ENCODE data around the gene STAT5A.
A peak's percentile ranks its signal among the peaks of the same experiment; 100 is the strongest.
"Not testable (repeated sequence)": the region's sequence is repeated elsewhere in the genome, so short reads cannot be mapped to it uniquely, and the experiment has no call there.

The STAT5A gene

DNA sequence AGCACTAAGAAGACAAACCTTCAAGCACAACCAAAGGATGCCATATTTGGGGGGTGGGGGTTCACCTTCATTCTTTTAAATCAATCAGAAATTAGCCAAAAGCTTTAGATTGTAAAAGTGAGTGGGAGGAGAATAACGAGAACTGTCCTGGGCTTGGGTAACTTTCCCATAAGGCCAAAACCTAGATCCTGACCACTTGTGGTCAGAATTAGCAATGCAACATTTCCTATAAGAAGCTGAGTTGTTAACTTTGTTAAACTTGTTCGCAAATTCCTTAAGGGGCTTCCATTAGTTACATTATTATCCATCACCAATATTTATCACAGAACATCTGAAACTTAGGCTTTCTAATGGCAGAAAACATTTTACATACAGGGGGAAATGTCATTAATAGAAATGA lies 37.2 kb upstream of the STAT5A start:
- ATAC-seq (replicated peaks), result no peak
- Mint-ChIP-seq H3K27ac (peak overlapping the region; percentile 98 to 100), H3K4me1 (ENCODE audit: low read depth in 2 of 2) (peaks cover 47 to 70% of the 10 kb centered on the region in 2 donors), H3K36me3 (ENCODE audit: insufficient read depth) (peaks cover 27% of the 10 kb centered on the region), H3K4me3 (peak overlapping the region in 1 of 2 donors; percentile 89), H3K9me3 (no peaks in the 10 kb centered on the region), H3K27me3 (no peaks in the 10 kb centered on the region)
- no peak for DNase-seq

GRCh38 chr17:42252597-42253550 lies 35.4 kb upstream of the STAT5A start:
- no peak for DNase-seq
- Mint-ChIP-seq H3K27me3 (no peaks in the 10 kb centered on the region), H3K36me3 (ENCODE audit: insufficient read depth) (peaks cover 24% of the 10 kb centered on the region), H3K4me1 (ENCODE audit: low read depth in 2 of 2) (peaks cover 39 to 55% of the 10 kb centered on the region in 2 donors), H3K4me3 (peak overlapping the region in 1 of 2 donors; percentile 3), H3K27ac (peak overlapping the region; percentile 74 to 100), H3K9me3 (no peaks in the 10 kb centered on the region)
- no peak for ATAC-seq (replicated peaks)

GRCh38 chr17:42253578-42253977 lies 34.7 kb upstream of the STAT5A start:
- Mint-ChIP-seq H3K4me1 (ENCODE audit: low read depth in 2 of 2) (peaks cover 37 to 49% of the 10 kb centered on the region in 2 donors), H3K9me3 (no peaks in the 10 kb centered on the region), H3K27me3 (no peaks in the 10 kb centered on the region), H3K27ac (peak overlapping the region; percentile 74 to 100), H3K36me3 (ENCODE audit: insufficient read depth) (peaks cover 20% of the 10 kb centered on the region), H3K4me3 (no peak overlapping the region)
- ATAC-seq (replicated peaks), result no peak
- no peak for DNase-seq

GRCh38 chr17:42255445-42255844 lies 32.9 kb upstream of the STAT5A start:
- DNase-seq, result no peak
- peaks cover 3% of the 10 kb centered on the region for H3K36me3 Mint-ChIP-seq (ENCODE audit: insufficient read depth)
- no peak overlapping the region for H3K4me3 Mint-ChIP-seq
- H3K9me3 Mint-ChIP-seq, result no peaks in the 10 kb centered on the region
- no peak for ATAC-seq (replicated peaks)
- peaks cover 25 to 41% of the 10 kb centered on the region in 2 donors for H3K4me1 Mint-ChIP-seq (ENCODE audit: low read depth in 2 of 2)
- no peak overlapping the region for H3K27ac Mint-ChIP-seq
- H3K27me3 Mint-ChIP-seq, result no peaks in the 10 kb centered on the region

GRCh38 chr17:42260318-42260717 lies 28.0 kb upstream of the STAT5A start:
- no peaks in the 10 kb centered on the region for H3K9me3 Mint-ChIP-seq
- H3K27me3 Mint-ChIP-seq, result no peaks in the 10 kb centered on the region
- ATAC-seq (replicated peaks) (no peak), DNase-seq (no peak)
- no peak overlapping the region for H3K4me3 Mint-ChIP-seq
- peak overlapping the region in 1 of 2 donors; percentile 41 for H3K27ac Mint-ChIP-seq
- H3K4me1 Mint-ChIP-seq (ENCODE audit: low read depth in 2 of 2), result peaks cover 13 to 15% of the 10 kb centered on the region in 2 donors
- H3K36me3 Mint-ChIP-seq (ENCODE audit: insufficient read depth), result peaks cover 4% of the 10 kb centered on the region

DNA sequence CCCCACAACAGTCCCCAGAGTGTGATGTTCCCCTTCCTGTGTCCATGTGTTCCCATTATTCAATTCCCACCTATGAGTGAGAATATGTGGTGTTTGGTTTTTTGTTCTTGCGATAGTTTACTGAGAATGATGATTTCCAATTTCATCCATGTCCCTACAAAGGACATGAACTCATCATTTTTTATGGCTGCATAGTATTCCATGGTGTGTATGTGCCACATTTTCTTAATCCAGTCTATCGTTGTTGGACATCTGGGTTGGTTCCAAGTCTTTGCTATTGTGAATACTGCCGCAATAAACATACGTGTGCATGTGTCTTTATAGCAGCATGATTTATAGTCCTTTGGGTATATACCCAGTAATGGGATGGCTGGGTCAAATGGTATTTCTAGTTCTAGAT lies 23.9 kb upstream of the STAT5A start:
- H3K4me1 Mint-ChIP-seq (ENCODE audit: low read depth in 2 of 2), result peaks cover 20 to 31% of the 10 kb centered on the region in 2 donors
- not testable (repeated sequence) for H3K4me3 Mint-ChIP-seq; H3K27ac Mint-ChIP-seq; H3K9me3 Mint-ChIP-seq; H3K27me3 Mint-ChIP-seq; DNase-seq; ATAC-seq (replicated peaks)
- peaks cover 23% of the 10 kb centered on the region for H3K36me3 Mint-ChIP-seq (ENCODE audit: insufficient read depth)

GRCh38 chr17:42266462-42266861 lies 21.8 kb upstream of the STAT5A start:
- Mint-ChIP-seq H3K4me1 (ENCODE audit: low read depth in 2 of 2) (peaks cover 29 to 45% of the 10 kb centered on the region in 2 donors), H3K36me3 (ENCODE audit: insufficient read depth) (peaks cover 23% of the 10 kb centered on the region), H3K4me3 (peak overlapping the region; percentile 34 to 60), H3K27me3 (no peaks in the 10 kb centered on the region), H3K9me3 (no peaks in the 10 kb centered on the region), H3K27ac (peak overlapping the region; percentile 96 to 97)
- DNase-seq (no peak), ATAC-seq (replicated peaks) (no peak)

DNA sequence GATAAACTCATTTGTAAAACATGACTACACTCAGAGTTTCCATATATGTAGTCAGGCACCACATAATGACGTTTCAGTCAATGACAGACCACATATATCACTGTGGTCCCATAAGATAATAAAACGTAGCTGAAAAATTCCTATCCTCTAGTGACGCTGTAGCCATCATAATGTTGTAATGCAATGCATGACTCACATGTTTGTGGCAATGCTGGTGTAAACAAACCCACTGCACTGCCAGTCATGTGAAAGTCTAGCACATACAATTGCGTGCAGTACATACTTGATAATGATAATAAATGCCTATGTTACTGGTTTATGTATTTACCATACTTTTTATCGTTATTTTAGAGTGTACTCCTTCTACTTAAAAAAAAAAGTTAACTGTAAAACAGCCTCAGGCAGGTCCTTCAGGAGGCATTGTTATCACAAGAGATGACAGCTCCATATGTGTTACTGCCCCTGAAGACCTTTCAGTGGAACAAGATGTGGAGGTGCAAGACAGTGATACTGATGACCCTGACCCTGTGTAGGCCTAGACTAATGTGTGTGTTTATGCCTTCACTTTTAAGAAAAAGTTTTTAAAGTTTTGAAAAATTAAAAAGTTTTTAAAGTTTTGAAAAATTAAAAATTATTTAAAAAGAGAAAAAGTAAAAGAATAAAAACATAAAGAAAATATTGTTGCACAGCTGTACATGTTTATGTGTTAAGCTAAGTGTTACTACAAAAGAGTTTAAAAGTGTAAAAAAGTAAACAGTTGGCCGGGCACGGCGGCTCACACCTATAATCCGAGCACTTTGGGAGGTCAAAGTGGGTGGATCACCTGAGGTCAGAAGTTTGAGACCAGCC lies 21.2 kb upstream of the STAT5A start:
- Mint-ChIP-seq H3K9me3 (no peaks in the 10 kb centered on the region), H3K4me1 (ENCODE audit: low read depth in 2 of 2) (peaks cover 36 to 51% of the 10 kb centered on the region in 2 donors), H3K27ac (peak overlapping the region; percentile 96 to 97), H3K36me3 (ENCODE audit: insufficient read depth) (peaks cover 23% of the 10 kb centered on the region), H3K27me3 (no peaks in the 10 kb centered on the region), H3K4me3 (peak overlapping the region; percentile 34 to 60)
- peak; percentile 60 to 66 (median 64) for DNase-seq
- peak; percentile 94 for ATAC-seq (replicated peaks)

GRCh38 chr17:42268236-42268635 lies 20.1 kb upstream of the STAT5A start:
- DNase-seq (no peak), ATAC-seq (replicated peaks) (no peak)
- Mint-ChIP-seq H3K4me1 (ENCODE audit: low read depth in 2 of 2) (peaks cover 44 to 60% of the 10 kb centered on the region in 2 donors), H3K27ac (peak overlapping the region; percentile 96 to 97), H3K36me3 (ENCODE audit: insufficient read depth) (peaks cover 28% of the 10 kb centered on the region), H3K27me3 (no peaks in the 10 kb centered on the region), H3K9me3 (no peaks in the 10 kb centered on the region), H3K4me3 (peak overlapping the region; percentile 36 to 43)

DNA sequence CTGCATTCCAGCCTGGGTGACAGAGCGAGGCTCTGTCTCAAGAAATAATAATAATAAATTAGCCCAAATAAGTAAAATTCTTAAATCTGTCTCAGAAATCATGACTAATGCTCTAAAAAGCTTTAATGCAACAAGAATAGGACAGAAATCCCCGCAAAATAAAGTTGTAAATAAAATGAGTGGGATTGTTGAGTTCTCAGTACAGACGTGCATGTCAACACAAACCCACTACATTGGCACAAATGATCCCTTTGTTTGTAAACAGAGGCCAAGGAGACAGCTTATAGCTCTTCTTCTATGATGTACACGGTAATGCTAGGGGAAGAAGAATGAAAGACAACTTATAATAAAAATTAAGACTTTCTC lies 18.1 kb upstream of the STAT5A start:
- H3K9me3 Mint-ChIP-seq, result no peaks in the 10 kb centered on the region
- H3K4me1 Mint-ChIP-seq (ENCODE audit: low read depth in 2 of 2), result peaks cover 52 to 70% of the 10 kb centered on the region in 2 donors
- no peaks in the 10 kb centered on the region for H3K27me3 Mint-ChIP-seq
- peak overlapping the region; percentile 93 to 97 for H3K27ac Mint-ChIP-seq
- H3K36me3 Mint-ChIP-seq (ENCODE audit: insufficient read depth), result peaks cover 45% of the 10 kb centered on the region
- peak overlapping the region; percentile 8 to 92 for H3K4me3 Mint-ChIP-seq
- DNase-seq, result no peak
- ATAC-seq (replicated peaks), result no peak

DNA sequence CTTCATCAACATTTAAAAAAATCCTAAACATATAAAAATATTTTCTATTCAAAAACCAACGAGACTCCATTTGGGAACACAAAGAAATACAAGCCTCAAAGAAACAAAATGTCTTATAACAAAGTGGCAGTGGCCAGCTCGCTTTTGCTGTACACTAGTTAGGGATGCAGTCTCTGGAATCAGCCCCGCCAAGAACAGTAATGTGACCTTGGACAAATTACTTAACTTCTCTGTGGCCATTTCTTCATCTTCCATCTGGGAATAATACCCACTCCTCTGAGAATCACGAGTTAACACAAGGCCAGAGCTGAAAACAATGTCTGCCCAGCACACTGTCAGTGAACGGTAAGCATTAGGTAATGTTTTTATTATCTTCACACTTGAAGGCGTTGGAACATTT lies 17.7 kb upstream of the STAT5A start:
- DNase-seq (no peak), ATAC-seq (replicated peaks) (no peak)
- Mint-ChIP-seq H3K4me1 (ENCODE audit: low read depth in 2 of 2) (peaks cover 51 to 75% of the 10 kb centered on the region in 2 donors), H3K4me3 (peak overlapping the region in 1 of 2 donors; percentile 92), H3K9me3 (no peaks in the 10 kb centered on the region), H3K27me3 (no peaks in the 10 kb centered on the region), H3K27ac (peak overlapping the region; percentile 93 to 97), H3K36me3 (ENCODE audit: insufficient read depth) (peaks cover 45% of the 10 kb centered on the region)

DNA sequence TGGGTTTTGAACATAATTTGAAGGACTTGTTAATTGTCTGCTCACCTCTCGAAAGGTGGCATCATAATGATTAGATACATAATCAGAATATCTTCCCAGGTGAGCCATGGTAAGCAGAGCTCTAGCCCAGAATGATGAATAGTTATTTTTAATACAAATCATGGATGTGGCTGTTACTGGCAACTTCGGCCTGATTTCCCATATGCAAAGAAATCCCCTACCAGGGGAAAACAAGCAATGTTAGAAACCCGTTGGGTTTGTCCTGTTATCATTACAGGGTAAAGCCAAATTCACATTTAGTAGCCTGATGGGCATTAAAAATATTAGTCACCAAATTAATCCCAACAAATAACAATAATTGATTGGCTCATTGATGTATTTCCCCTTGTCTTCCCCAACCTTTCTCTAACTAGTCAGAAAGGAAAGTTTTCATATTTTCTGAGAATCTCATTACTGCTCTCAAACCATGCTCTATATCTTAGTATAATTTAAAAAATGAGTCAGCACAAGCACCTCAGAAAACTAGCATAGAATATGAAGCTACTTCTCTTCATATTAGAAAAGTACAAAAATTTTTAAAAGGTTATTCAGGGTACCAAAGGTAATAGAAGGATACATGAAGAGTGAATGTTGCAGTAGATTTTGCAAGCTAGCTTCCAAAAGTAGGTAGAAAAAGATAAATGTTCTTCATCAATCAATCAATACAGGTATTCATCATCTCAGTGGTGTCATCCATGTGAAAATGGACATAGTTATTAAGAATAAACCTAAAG lies 17.1 kb upstream of the STAT5A start:
- peak overlapping the region; percentile 89 to 92 for H3K4me3 Mint-ChIP-seq
- no peaks in the 10 kb centered on the region for H3K27me3 Mint-ChIP-seq
- no peaks in the 10 kb centered on the region for H3K9me3 Mint-ChIP-seq
- DNase-seq, result no peak
- ATAC-seq (replicated peaks), result no peak
- peaks cover 50 to 76% of the 10 kb centered on the region in 2 donors for H3K4me1 Mint-ChIP-seq (ENCODE audit: low read depth in 2 of 2)
- peak overlapping the region; percentile 93 to 97 for H3K27ac Mint-ChIP-seq
- H3K36me3 Mint-ChIP-seq (ENCODE audit: insufficient read depth), result peaks cover 46% of the 10 kb centered on the region

DNA sequence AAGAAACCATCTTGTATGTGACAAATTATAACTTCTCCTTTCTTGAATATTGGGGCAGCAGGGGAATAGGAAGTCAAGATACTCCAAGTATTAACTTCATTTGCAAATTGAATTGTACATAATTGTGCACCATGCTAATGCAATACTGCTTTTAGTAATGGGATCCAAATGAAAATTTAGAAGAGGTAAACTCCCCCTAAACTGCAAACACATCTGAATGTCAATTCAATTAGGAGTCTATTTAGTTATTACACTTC lies 16.6 kb upstream of the STAT5A start:
- DNase-seq (no peak), ATAC-seq (replicated peaks) (no peak)
- Mint-ChIP-seq H3K4me1 (ENCODE audit: low read depth in 2 of 2) (peaks cover 47 to 73% of the 10 kb centered on the region in 2 donors), H3K4me3 (peak overlapping the region; percentile 89 to 92), H3K36me3 (ENCODE audit: insufficient read depth) (peaks cover 47% of the 10 kb centered on the region), H3K9me3 (no peaks in the 10 kb centered on the region), H3K27me3 (no peaks in the 10 kb centered on the region), H3K27ac (peak overlapping the region; percentile 93 to 97)

All from effector memory CD8-positive, alpha-beta T cell (primary cell).